IMR-90 (cell line): ENCODE results near the gene HSPB9. TPM values are rescaled to one million over a fixed set of nuclear protein-coding genes. Genes with fewer than 3 reads are reported as not detected.
A peak's percentile ranks its signal among the peaks of the same experiment; 100 is the strongest.

Experiments
- ATAC-seq: fragments of 200-7000 bp; cut with Tn5 transposase; 2 replicates; pipeline ENCODE4 v1.9.1; 2020; ENCODE audit warnings: low read depth, mild to moderate bottlenecking, moderate library complexity
- BruUV-seq: library from RNA; stranded (reverse); fragments of 400-500 nt; replicated peaks from 2 replicates; lab custom pipeline; 2021; lab: Mats Ljungman, UMichigan
- CTCF ChIA-PET: fragments of 300-600 bp; formaldehyde crosslinking; extraction: SDS; loops from one replicate; lab custom pipeline; 2021; ENCODE audit warnings: antibody characterized with exemption; lab: Yijun Ruan, JAX
- POLR2A ChIA-PET: fragments of 300-600 bp; sonication (Branson Sonifier 250); formaldehyde crosslinking; loops from one replicate; lab custom pipeline; 2022; ENCODE audit warnings: antibody characterized with exemption; ENCODE audit not compliant: unreplicated experiment; lab: Charles Lee
- DNase-seq: peaks from one replicate; pipeline ENCODE4 v3.0.0; 2013
- H2AFZ ChIP-seq: replicated peaks from 2 replicates; pipeline ENCODE3; 2013; ENCODE audit warnings: low read length, mild to moderate bottlenecking; ENCODE audit not compliant: poor library complexity
- H2AK5ac ChIP-seq: 2 replicates; pipeline ENCODE4 v1.6.1; 2013; ENCODE audit warnings: low read depth, low read length, inconsistent platforms
- H2AK9ac ChIP-seq: replicated peaks from 2 replicates; pipeline ENCODE3; 2013; ENCODE audit warnings: mild to moderate bottlenecking, low read depth, low read length, moderate library complexity; ENCODE audit not compliant: poor library complexity
- H2BK120ac ChIP-seq: 2 replicates; pipeline ENCODE4 v1.6.1; 2013; ENCODE audit warnings: low read depth, low read length, inconsistent platforms
- H2BK15ac ChIP-seq: 3 replicates; pipeline ENCODE4 v1.6.1; 2013; ENCODE audit warnings: low read depth, low read length, inconsistent platforms
- H2BK20ac ChIP-seq: 2 replicates; pipeline ENCODE4 v1.6.1; 2013; ENCODE audit warnings: low read depth, mild to moderate bottlenecking, inconsistent platforms, low read length, moderate library complexity
- H2BK5ac ChIP-seq: 2 replicates; pipeline ENCODE4 v1.6.1; 2013; ENCODE audit warnings: mild to moderate bottlenecking, low read depth, low read length, inconsistent platforms; ENCODE audit not compliant: poor library complexity, severe bottlenecking
- H3K14ac ChIP-seq: replicated peaks from 2 replicates; pipeline ENCODE4 v1.6.1; 2013; ENCODE audit warnings: low read depth, low read length, inconsistent platforms
- H3K18ac ChIP-seq: 2 replicates; pipeline ENCODE4 v1.6.1; 2013; ENCODE audit warnings: low read depth, low read length, control low read depth
- H3K23ac ChIP-seq: 2 replicates; pipeline ENCODE4 v1.6.1; 2013; ENCODE audit warnings: low read depth, low read length, inconsistent platforms
- H3K27ac ChIP-seq: 2 replicates; pipeline ENCODE4 v1.5.1; 2013; ENCODE audit warnings: mild to moderate bottlenecking, control low read depth, low read length; ENCODE audit not compliant: insufficient read depth
- H3K27me3 ChIP-seq: 2 replicates; pipeline ENCODE4 v1.6.1; 2013; ENCODE audit warnings: low read length; ENCODE audit not compliant: control insufficient read depth, insufficient read depth
- H3K36me3 ChIP-seq: 2 replicates; pipeline ENCODE4 v1.6.1; 2013; ENCODE audit warnings: low read length, mixed read lengths; ENCODE audit not compliant: control insufficient read depth, insufficient read depth
- H3K4ac ChIP-seq: 2 replicates; pipeline ENCODE4 v1.6.1; 2013; ENCODE audit warnings: low read depth, low read length, inconsistent platforms
- H3K4me1 ChIP-seq: 2 replicates; pipeline ENCODE4 v1.6.1; 2013; ENCODE audit warnings: low read length, mixed read lengths; ENCODE audit not compliant: control insufficient read depth, insufficient read depth
- H3K4me2 ChIP-seq: 2 replicates; pipeline ENCODE4 v1.6.1; 2013; ENCODE audit warnings: low read depth, mild to moderate bottlenecking, control low read depth, low read length, moderate library complexity
- H3K4me3 ChIP-seq: 2 replicates; pipeline ENCODE4 v1.5.1; 2013; ENCODE audit warnings: low read depth, mild to moderate bottlenecking, control low read depth, low read length, moderate library complexity; ENCODE audit not compliant: insufficient read depth
- H3K56ac ChIP-seq: 2 replicates; pipeline ENCODE4 v1.6.1; 2013; ENCODE audit warnings: low read length, inconsistent platforms; ENCODE audit not compliant: insufficient read depth; ENCODE audit errors: extremely low read depth
- H3K79me1 ChIP-seq, 2 experiments: 2 replicates each; pipeline ENCODE4 v1.6.1; 2013; ENCODE audit warnings: low read length in 2 of 2, inconsistent platforms in 1 of 2, low read depth in 1 of 2
- H3K9ac ChIP-seq: 2 replicates; pipeline ENCODE4 v1.6.1; 2013; ENCODE audit warnings: low read depth, low read length, control low read depth
- H3K9me1 ChIP-seq: 2 replicates; pipeline ENCODE4 v1.6.1; 2013; ENCODE audit warnings: low read length, inconsistent platforms; ENCODE audit not compliant: insufficient read depth
- H3K9me3 ChIP-seq: 2 replicates; pipeline ENCODE4 v1.6.1; 2013; ENCODE audit warnings: low read length; ENCODE audit not compliant: control insufficient read depth, insufficient read depth
- H4K20me1 ChIP-seq: 2 replicates; pipeline ENCODE4 v1.6.1; 2013; ENCODE audit warnings: low read length, inconsistent platforms; ENCODE audit not compliant: insufficient read depth
- H4K5ac ChIP-seq: 2 replicates; pipeline ENCODE4 v1.6.1; 2013; ENCODE audit warnings: mild to moderate bottlenecking, low read depth, low read length, control low read depth
- H4K8ac ChIP-seq, 2 experiments: 2 replicates each; pipeline ENCODE4 v1.6.1; 2013; ENCODE audit warnings: low read depth in 2 of 2, low read length in 2 of 2, control low read depth in 1 of 2, inconsistent platforms in 1 of 2
- H4K91ac ChIP-seq: 2 replicates; pipeline ENCODE4 v1.6.1; 2013; ENCODE audit warnings: low read depth, low read length, inconsistent platforms; ENCODE audit not compliant: insufficient read depth
- BHLHE40 ChIP-seq: fragments of 150-350 bp; IDR thresholded peaks from 2 replicates; pipeline ENCODE4 v1.6.1; 2016; ENCODE audit warnings: mild to moderate bottlenecking, low read depth, low read length
- CEBPB ChIP-seq: IDR thresholded peaks from 2 replicates; pipeline ENCODE4 v1.6.1; 2012; ENCODE audit warnings: low read depth, low read length, improper control_type of control experiment
- FOS ChIP-seq: fragments of 150-350 bp; IDR thresholded peaks from 2 replicates; pipeline ENCODE4 v1.6.1; 2016; ENCODE audit warnings: low read depth, low read length
- MAFK ChIP-seq: IDR thresholded peaks from 2 replicates; pipeline ENCODE4 v1.6.1; 2012; ENCODE audit warnings: low read depth, low read length, improper control_type of control experiment
- MXI1 ChIP-seq: IDR thresholded peaks from 2 replicates; pipeline ENCODE4 v1.6.1; 2012; ENCODE audit warnings: low read depth, mild to moderate bottlenecking, low read length, moderate library complexity, borderline replicate concordance
- NFE2L2 ChIP-seq: fragments of 150-350 bp; IDR thresholded peaks from 2 replicates; pipeline ENCODE4 v1.6.1; 2016; ENCODE audit warnings: low read depth, mild to moderate bottlenecking, low read length
- POLR2A ChIP-seq: IDR thresholded peaks from 2 replicates; pipeline ENCODE4 v1.6.1; 2012; ENCODE audit warnings: mild to moderate bottlenecking, low read depth, low read length
- RAD21 ChIP-seq: IDR thresholded peaks from 2 replicates; pipeline ENCODE4 v1.6.1; 2012; ENCODE audit warnings: low read length, improper control_type of control experiment
- WGBS, 2 experiments: methylation state at CpG; one replicate each; pipeline versions ENCODE4 v1.1.5 to v1.1.7; 2013; ENCODE audit warnings: missing lambda C conversion rate in 2 of 2; ENCODE audit not compliant: insufficient read length in 1 of 2; ENCODE audit errors: extremely low coverage in 2 of 2; 5-methylcytosine and 5-hydroxymethylcytosine counted together
- dilution Hi-C: fragments of 300-500 bp; cut with HindIII; formaldehyde crosslinking; loops from one replicate; pipeline ENCODE4 v1.14.3; 2018; ENCODE audit warnings: low sequenced_read_pairs; ENCODE audit not compliant: unreplicated experiment
- in situ Hi-C: fragments of 300-500 bp; cut with MboI; formaldehyde crosslinking; loops from 3 replicates; pipeline ENCODE4 v1.14.3; 2019; ENCODE audit warnings: low sequenced_read_pairs, inconsistent platforms, mixed read lengths
- intact Hi-C: fragments of 100-400 bp; cut with micrococcal nuclease; formaldehyde crosslinking; loops from 2 replicates; pipeline ENCODE4 v1.10.0; 2022
- polyA plus RNA-seq, 3 experiments: library from polyadenylated mRNA; depleted of rRNA; stranded (reverse); fragments of >200 nt; gene quantifications; 2 replicates each; pipeline ENCODE4 v1.2.3, GENCODE V29; 2012; ENCODE audit warnings: low replicate concordance in 1 of 3
- total RNA-seq: library from RNA; depleted of rRNA; stranded (reverse); fragments of >200 nt; gene quantifications from 2 replicates; pipeline ENCODE4 v1.2.3, GENCODE V29; 2012

The HSPB9 gene
- total and polyA plus RNA-seq, 2 of the 4 experiments (the other 2 are of a cell fraction), result not detected

DNA sequence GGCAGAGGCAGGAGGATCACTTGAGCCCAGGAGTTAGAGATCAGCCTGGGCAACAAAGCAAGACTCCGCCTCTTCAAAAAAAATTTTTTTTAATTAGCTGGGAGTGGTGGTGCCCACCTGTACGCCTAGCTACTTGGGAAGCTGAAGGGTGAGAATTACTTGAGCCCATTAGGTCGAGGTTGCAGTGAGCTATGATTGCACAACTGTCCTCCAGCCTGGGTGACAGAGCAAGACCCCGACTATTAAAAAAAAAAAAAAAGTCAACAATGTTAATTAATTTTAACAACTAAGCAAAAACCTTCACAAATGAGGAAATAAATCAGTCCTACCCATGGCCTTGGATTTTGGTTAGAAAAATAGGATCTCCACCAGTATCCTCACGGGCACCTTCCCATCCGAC lies 15.5 kb upstream of the HSPB9 start:
- Histone ChIP-seq H3K27ac (no peak overlapping the region), H3K4me2 (no peak overlapping the region; the same call in 1 of the 2 replicates), H3K9me3 (no peaks in the 10 kb centered on the region), H3K4me3 (no peak overlapping the region), H3K4ac (no peak overlapping the region), H3K18ac (no peak overlapping the region), H3K9me1 (peaks cover 4% of the 10 kb centered on the region; the same call in 1 of the 2 replicates), H3K9ac (no peak overlapping the region), H2BK20ac (no peak overlapping the region), H3K36me3 (no peaks in the 10 kb centered on the region), H3K14ac (no peak overlapping the region), H4K5ac (no peak overlapping the region), H3K79me1 (no peaks in the 10 kb centered on the region), H2BK5ac (no peak overlapping the region), H3K4me1 (peaks cover 4% of the 10 kb centered on the region; the same call in 1 of the 2 replicates), H3K23ac (no peak overlapping the region), H2BK15ac (no peak overlapping the region), H3K27me3 (peaks cover 8% of the 10 kb centered on the region), H2AK9ac (no peak overlapping the region), H4K20me1 (no peaks in the 10 kb centered on the region), H2BK120ac (no peak overlapping the region), H4K8ac (no peak overlapping the region), H4K91ac (no peak overlapping the region), H3K56ac (no peak overlapping the region), H2AK5ac (no peak overlapping the region), H2AFZ (peak overlapping the region; percentile 94)
- dilution Hi-C loops (no loop called here), intact Hi-C loops (no loop called here), in situ Hi-C loops (no loop called here)
- no peak for DNase-seq
- POLR2A ChIA-PET, result no interaction called here
- TF ChIP-seq RAD21 (no peak), BHLHE40 (no peak), POLR2A (no peak), CEBPB (peak; percentile 37; the same call in 1 of the 2 replicates), MAFK (no peak), MXI1 (no peak), NFE2L2 (no peak), FOS (no peak)
- BruUV-seq, result no TSS peak
- ATAC-seq, result no peak
- CTCF ChIA-PET, result interaction anchor here (0.9 kb wide), 1 partner anchor 9 kb away, joined by 3 read pairs; the partner anchor contains the start of gene ZNF385C
- WGBS, 2 experiments, result no CpG with 5 or more reads among the region's 6 CpGs
